ENCODE measurements around the gene ESRRA.

GRCh38 chr11:64337538-64338249 lies 32.4 kb downstream of the ESRRA start:
- TF ChIP-seq CTCF (IDR thresholded peaks at IDR 0.05) (no peak), POLR2A (IDR thresholded peaks at IDR 0.05) (no peak), EP300 (IDR thresholded peaks at IDR 0.05) (no peak)

Measured in suprapubic skin (tissue), 3 donors.